Left renal cortex interstitium (tissue), 4 donors: ENCODE measurements around the gene HES2. TPM values are rescaled to one million over a fixed set of nuclear protein-coding genes. Genes with fewer than 3 reads are reported as not detected.
"Not testable (repeated sequence)": the region's sequence is repeated elsewhere in the genome, so short reads cannot be mapped to it uniquely, and the experiment has no call there.

Experiments
- DNase-seq, 4 donors: peaks; one replicate each; pipeline ENCODE4 v3.0.0-alpha.2; 2013; ENCODE audit warnings: low read depth in 4 of 4, low spot score in 2 of 4, missing footprints in 1 of 4
- polyA plus RNA-seq, 4 donors: library from polyadenylated mRNA; unstranded; fragments of 120-200 nt; gene quantifications; one replicate each; pipeline ENCODE4 v1.2.1, GENCODE V29; 2013; ENCODE audit not compliant: insufficient read length in 4 of 4

Gene HES2
- polyA plus RNA-seq, 4 donors: 0.23 to 0.84 (median 0.39) TPM

GRCh38 chr1:6454856-6455751 is 35.4 kb upstream of the HES2 start:
- DNase-seq: no peak

GRCh38 chr1:6453895-6454855 is 34.5 kb upstream of the HES2 start:
- DNase-seq: not testable (repeated sequence)

GRCh38 chr1:6450943-6451373 is 31.2 kb upstream of the HES2 start:
- DNase-seq: no peak

- DNase-seq: not testable (repeated sequence)
Measured at GRCh38 chr1:6450486-6450885, 30.8 kb upstream of the HES2 start.

GRCh38 chr1:6450005-6450450 is 30.3 kb upstream of the HES2 start:
- DNase-seq: no peak

GRCh38 chr1:6448749-6449631 is 29.3 kb upstream of the HES2 start:
- DNase-seq: no peak

- DNase-seq: no peak
Measured at GRCh38 chr1:6447818-6448748, 28.4 kb upstream of the HES2 start.

- no peak for DNase-seq
Measured at GRCh38 chr1:6447016-6447817, 27.5 kb upstream of the HES2 start.

GRCh38 chr1:6446665-6447015 is 26.9 kb upstream of the HES2 start:
- no peak for DNase-seq

- DNase-seq: not testable (repeated sequence)
Measured at GRCh38 chr1:6445929-6446328, 26.2 kb upstream of the HES2 start.

GRCh38 chr1:6445062-6445763 is 25.5 kb upstream of the HES2 start:
- no peak for DNase-seq

- no peak for DNase-seq
Measured at GRCh38 chr1:6444377-6444776, 24.7 kb upstream of the HES2 start.

GRCh38 chr1:6443339-6444115 is 23.8 kb upstream of the HES2 start:
- DNase-seq: no peak

- DNase-seq: no peak
Measured at GRCh38 chr1:6441586-6441985, 21.9 kb upstream of the HES2 start.

GRCh38 chr1:6440198-6441126 is 20.7 kb upstream of the HES2 start:
- DNase-seq: no peak

GRCh38 chr1:6438047-6438525 is 18.4 kb upstream of the HES2 start:
- DNase-seq: no peak
